Activated CD8-positive, alpha-beta memory T cell treated with anti-CD3 and anti-CD28 coated beads, Interleukin-2, amount 50 U/mL, for 24 hours (primary cell): ENCODE measurements around the gene FYCO1.

ENCODE experiments used
- DNase-seq: peaks from one replicate; pipeline ENCODE4 v3.0.0-alpha.2; 2020; ENCODE audit errors: extremely low read depth

Gene FYCO1

DNA sequence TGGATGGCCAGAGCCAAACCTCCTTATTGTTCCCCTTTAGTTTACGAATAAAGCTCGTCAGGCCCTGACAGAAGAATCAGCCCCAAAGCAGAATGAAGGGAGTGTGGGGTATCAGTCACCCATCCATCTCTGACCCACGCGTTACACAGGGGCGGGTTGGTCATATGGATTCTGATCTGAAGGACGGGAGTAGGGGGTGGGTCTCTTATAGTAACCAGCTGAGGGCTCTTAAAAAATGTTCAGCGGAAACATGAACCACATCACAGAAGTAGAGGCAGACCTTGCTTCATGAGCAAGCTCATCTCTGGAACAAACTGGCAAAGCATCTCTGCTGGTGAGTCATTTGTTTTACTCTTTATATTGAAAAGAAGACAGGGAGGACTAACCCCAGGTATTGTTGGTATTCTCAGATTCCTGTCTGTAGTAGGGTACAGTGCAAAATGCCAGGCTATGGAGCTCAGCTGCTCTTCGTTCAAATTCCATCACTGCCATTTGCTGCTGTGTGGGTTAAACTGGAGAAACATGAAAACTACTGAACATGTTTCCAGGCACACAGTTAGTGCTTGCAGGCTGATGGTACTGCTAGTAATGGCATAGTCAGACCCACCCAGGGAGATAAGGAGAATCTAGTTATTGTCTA lies 52.3 kb downstream of the FYCO1 start, which contains the start of gene CXCR6:
CXCR6 (plus strand) TSS at position 258 of the 640 bp plus-strand sequence. CDS start 3,018 bp downstream, outside the sequence.
- DNase-seq, result no peak

DNA sequence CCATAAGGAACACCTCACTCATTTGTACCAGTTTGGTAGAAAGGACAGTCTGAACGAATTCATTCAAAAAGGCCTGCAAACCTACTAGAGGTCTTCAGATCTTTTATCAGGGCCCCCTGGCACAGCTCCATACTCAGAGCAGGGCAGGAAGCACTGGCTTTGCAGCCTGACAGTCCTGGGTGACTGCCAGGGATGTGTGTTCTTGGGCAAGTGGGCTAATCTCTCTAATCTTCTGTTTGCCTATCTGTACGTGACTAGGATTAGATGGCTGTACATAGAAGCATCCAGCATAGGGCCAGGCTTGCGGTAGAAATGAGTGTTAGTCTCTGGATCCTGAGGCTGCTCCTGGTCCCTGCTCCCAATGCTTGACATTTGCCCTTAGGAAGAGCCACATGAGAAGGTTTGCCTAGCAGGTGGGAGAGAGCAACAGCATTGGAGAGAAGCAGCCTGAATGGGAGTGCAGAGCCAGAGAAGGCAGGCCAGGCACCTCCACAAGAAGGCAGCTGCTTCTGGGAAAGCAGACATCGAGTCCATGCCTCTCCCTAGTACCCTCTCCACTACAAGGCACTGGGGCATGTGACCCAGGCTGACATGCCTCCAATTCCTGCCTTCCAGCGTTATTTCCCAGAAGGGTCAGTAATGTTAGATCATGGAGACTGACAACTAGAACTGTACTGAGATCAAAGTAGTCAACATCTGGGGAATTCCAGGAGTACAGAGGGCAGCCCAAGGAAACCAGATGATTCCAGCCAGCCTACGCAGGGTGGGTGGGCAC lies 53.4 kb downstream of the FYCO1 start:
- no peak for DNase-seq

DNA sequence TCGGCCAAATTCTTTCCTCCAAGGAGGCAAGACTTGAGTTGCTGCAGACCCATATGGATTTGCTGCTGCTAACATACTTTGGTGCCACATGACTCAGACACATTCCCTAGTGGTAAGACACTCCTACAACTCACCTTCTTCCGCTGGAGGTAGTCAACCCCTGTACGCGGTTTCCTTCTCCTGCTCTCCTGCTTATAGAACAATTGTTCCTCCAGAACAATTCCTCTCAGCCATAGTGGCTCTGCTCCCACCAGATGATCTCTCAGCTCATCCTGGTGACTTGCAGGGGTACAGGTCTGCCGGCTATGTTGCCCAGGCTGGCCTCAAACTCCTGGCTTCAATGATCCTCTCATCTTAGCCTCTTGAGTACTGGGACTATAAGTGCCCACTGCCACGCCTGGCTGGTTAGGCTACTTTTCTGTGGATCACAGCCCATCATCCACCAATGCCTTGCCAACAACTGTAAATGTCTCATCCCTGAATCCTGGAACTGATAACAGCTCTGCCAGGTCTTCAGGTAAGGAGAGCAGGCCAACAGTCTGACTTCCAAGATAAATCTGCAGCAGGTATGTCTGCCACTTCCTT lies 54.8 kb downstream of the FYCO1 start:
- DNase-seq, result no peak

DNA sequence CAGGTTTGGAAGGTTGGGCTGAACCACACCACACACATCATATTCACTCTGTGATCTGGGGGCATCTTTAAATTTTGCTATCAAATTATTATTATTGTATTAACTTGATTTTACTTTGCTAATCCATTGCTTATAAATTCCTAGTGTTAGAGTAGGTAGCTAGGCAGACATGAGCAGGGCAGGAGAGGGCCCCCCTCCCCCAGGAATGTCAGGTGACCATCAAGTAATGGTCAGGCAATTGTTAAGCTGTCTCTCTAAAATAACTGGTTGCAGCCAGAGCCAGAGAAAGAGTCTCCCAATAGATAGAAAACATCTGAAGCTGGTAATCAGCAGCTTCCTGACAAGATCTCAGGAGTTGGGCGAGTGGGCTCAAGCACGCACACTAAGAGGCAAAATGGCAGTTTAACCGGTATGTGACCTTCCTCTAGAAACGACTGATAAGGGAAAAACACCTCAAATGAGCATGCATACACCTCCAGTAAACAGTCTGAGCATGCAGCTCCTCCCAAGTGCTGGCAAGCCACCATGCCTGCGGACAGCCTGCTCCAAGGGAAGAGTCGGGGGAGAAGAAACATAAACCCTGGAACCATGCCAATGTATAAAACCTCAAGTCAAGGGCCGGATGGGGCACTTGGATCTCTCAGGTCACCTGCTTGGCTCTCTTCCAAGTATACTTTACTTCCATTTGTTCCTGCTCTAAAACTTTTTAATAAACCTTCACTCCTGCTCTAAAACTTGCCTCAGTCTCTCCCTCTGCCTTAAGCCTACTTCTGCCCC lies 55.4 kb downstream of the FYCO1 start:
- no peak for DNase-seq

DNA sequence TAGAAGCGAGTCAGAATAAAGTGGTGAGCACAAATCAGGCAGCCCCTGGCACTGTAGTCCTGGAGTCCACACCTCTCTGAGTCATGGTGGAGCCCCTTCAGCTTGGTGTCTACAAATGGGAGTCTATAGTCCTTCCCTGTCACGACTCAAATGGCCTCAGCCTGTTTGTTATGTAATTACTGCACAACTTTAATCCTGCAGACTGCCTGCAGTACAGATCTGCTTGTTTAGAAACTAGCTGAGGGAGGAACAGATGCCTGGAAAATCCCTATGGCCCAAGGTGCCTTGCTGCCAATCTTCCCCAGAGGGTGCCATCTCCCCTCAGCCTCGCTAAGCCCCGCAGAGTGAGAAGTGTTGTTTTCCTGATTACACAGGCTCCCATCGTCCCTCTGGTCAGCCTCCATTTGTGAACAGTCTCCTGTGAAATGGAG lies 56.3 kb downstream of the FYCO1 start:
- DNase-seq, result no peak

DNA sequence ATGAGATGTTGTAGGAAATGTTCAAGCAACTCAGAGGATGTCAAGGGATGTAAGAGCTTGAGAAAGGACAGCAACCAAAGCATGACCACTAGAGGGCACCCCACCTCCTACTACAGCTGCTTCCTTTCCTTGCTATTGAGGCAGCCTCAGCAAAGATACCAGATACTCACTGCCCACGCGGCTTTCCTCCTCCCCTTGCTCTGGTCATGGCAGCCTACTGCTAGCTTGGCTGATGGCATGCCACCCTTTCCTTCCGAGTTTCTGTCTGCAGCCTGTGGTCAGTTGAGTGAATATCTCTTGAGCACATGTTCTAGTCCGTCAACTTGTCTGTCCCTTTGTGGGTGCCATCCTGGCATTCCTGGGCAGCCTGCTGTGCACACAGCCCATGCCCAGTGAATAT lies 56.8 kb downstream of the FYCO1 start:
- peak; percentile 84 for DNase-seq

DNA sequence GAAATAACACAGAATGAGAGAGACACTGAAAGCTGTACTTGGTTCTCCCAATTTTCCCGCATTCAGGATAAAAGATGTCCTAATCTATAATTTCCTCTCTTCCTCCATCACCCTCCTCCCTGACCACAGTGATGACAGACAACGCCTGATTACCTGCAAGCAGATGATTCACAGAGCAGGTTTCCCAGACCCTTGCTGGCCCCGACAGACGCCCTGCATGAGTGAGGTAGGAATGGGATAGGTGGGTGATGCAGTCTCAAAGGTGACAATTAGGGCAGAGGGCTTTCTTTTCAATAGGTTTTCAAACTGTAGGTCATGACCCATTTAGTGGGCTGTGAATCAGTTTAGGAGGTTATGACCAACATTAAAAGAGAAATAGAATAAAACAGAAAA lies 57.6 kb downstream of the FYCO1 start:
- DNase-seq, result no peak

DNA sequence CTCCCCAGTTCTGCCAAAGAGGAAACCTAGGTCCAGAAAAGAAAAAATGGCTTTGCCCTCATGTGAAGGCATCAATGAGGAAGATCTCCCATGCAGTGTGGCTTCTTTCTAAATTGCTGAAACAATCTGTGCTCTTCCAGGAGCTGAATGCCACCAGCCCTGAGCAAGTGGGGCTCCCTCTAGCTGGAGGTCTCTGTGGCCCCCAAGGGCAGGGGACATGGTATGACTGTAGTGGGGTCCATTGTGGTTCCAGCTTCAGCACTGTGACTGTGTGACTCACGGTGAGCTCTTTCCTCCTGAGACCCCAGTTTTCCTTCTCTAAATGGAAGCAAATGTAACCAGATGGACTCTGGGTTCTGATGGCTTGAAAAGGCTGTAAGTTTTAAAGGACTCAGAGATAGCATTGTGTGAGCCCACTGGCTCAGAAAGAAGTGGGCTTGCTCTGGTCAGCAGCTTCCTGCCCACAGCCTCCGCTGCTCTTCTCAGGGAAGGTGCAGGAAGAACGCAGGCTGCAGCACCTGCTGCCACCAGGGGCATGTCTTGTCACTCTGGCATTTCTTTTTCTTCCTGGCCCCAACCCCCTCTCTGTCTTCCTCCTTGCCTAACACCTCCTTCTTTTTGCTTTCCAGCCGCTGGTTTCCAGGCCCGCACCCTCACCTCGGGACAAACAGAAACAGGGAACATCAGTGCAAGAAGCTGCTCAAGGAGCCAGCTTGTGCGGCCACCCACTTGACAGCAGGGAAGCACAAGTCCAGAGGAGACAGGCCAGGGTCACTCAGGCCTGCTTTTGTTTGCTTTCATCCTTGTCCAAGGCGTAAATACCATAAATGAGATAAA lies 58.2 kb downstream of the FYCO1 start:
- no peak for DNase-seq

DNA sequence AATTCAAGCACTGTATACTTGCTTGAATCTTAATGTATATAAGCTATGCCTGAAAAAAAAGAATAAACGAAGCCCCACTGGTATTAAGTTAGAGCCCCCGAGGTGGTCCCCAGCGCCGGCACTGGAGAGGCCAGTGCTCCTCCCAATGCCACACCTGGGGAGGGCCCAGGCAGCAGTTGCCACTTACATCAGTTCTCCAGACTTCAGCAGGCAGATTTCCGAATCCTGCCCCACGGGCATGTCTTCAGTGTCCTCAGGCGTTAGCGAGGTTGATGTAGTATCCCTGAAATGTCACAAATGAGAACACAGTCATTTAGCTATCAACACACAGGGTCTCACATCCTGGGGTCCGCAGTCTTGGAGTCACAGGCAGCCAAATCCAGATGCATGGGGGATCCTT lies 59.4 kb downstream of the FYCO1 start:
- DNase-seq, result no peak

DNA sequence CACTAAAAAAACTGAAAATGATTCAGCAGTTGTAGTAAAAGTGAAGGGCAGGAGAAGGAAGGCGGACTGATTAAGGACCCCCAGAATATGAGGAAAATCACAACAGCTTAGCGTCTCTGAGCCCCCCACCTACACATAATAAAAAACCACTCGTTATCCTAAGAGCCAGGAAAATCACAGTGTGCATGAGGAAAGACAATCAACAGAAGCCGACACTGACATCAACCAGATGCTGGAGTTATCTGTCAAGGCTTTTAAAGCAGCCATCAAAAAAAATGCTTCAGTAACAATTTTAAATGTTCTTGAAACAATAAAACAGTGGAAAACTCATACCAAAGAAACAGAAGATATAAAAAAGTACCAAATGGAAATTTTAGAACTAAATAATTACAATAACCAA lies 62.0 kb downstream of the FYCO1 start:
- DNase-seq, result no peak

DNA sequence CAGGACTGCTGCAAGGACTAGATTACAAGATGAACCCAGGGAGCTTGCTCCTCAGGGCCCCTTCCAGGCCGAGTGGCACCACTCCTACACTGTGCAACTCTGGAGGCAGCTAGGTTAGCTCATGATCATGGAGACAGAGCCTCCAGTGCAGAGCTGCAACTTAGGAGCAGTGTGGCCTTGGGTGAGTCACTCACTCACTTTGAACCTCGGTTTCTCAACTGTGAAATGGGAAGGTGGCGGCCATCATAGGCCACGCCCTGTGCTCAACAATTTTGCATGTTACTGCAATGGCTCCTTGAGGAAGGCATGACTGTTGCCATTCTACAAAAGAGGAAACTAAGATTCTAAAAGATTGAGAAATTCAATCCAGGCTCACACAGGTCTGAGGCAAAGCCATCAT lies 63.5 kb downstream of the FYCO1 start:
- DNase-seq, result no peak

DNA sequence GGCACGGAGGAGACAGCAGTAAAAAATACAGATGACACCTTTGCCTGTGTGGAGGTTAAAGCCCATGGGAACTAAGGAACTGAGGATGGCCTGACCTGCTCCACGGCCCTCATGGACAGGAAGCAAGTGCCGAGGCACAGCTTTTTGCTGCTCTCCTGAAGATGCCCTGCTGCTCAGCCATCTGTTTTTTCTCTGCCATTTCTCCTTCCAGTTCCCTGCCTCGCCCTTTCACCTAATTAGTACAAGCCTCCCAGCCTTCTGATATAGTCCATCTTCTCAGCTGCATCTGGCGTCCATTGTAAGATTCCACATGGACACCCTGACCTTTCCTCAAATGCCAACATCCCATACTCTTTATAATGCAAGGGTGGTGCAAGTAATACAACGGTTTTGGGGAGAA lies 64.1 kb downstream of the FYCO1 start:
- no peak for DNase-seq

DNA sequence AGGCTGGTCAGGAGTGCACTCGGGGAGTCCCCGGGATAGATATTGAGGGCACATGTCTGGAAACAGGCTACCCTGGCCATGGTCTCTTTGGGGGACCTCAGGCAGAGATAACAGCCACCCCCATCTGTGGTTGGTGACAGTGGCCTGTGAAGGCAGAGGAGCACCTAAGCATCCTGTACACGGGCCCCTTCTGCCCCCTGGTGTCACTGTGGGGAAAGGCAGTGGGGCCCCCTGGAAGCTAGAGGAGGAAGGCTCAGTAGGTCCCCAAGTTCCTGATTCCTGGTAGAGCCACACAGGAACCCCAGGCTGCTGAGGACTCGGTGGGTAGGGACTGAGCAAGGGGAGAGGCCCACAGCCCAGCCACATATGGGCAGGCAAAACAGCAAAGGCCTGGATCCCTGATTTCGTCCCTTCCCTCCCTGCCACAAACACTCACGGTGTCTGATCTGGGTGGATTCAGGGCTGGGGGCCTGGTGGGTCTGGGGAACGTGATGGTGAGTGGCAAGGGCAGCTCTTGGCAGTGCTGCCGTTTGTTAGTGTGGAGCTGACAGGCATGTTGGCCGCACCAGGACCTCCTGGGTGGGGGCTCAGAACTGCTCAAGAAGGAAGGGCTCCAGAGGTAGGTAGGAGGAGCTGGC lies 66.5 kb downstream of the FYCO1 start:
- DNase-seq, result no peak

DNA sequence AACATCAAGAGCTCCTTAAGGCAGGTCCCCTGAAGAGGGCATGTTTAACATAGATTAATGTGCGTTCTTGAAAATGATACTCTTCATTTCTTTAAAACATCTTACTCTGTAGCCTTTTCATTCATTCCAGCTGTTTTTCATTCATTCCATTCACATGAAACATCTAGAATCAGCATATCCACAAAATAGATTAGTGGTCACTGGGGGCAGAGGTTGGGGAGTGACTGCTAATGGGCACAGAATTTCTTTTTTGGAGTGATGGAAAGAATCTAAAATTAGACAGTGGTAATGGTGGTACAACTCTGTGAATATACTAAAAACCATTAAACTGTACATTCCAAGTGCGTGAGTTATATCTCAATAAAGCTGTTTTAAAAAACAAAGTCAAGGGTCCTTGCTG lies 67.7 kb downstream of the FYCO1 start:
- no peak for DNase-seq

DNA sequence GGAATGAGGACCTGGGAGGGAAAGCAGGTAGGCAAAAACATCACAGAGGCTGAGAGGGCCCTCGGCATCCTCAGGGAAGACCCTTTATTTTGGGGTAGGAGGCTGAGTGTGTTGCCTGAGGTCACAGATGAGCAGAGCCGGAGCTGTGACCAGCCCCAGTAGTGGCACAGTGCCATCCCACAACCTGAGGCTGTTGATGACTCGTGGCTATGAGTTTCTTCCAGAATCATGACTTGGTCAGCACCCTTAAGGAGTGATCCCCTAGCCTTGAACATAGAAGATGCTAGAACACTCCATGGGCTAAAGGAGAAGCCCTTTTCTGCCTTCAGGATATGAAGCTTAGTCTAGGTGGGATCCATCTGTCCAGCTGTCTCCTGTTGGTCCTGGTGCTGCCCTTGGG lies 71.9 kb downstream of the FYCO1 start:
- DNase-seq, result no peak

DNA sequence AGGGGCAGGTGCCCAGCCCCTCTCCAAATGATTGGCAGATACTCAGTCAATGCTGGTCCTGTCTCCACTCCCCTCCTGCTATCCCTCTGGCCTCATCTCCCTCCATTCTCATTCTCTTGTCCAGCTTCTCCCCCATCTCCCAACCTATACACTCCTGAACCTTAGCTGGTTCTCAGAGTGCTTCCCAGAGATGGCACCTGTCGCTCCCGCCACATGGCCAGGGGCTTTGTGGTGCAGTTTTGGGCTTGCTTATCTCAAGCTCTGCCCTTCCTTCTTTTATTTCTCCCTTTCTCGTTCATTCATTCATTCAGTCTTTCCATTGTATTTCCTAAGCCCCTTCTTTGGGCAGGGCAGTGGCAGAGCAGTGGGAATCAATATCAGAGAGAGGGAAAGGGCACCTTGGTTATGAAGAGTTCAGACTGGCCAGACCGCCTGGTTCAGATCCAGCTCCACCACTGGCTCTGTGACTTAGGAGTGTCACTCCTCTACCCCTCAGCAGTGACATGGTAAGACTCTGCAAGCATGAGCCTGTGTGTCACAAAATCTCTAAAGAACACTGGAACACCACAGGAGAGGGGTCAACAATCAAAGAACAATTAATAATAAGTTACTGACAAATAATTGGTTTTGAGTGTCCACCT lies 72.6 kb downstream of the FYCO1 start:
- no peak for DNase-seq

DNA sequence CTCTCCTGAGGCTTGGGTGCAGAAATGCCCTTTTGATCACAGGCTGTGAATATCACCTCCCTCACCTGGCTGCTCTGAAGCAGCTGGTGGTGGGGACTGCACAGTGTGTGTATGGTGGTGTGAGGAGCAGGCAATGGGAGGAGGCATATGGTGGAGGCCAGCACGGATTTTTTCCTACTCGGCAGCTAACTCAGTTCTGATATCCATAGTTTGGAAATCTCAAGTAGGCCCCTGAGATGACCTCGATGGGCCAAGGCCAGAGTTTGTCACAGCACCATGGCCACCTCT lies 73.6 kb downstream of the FYCO1 start:
- no peak for DNase-seq

DNA sequence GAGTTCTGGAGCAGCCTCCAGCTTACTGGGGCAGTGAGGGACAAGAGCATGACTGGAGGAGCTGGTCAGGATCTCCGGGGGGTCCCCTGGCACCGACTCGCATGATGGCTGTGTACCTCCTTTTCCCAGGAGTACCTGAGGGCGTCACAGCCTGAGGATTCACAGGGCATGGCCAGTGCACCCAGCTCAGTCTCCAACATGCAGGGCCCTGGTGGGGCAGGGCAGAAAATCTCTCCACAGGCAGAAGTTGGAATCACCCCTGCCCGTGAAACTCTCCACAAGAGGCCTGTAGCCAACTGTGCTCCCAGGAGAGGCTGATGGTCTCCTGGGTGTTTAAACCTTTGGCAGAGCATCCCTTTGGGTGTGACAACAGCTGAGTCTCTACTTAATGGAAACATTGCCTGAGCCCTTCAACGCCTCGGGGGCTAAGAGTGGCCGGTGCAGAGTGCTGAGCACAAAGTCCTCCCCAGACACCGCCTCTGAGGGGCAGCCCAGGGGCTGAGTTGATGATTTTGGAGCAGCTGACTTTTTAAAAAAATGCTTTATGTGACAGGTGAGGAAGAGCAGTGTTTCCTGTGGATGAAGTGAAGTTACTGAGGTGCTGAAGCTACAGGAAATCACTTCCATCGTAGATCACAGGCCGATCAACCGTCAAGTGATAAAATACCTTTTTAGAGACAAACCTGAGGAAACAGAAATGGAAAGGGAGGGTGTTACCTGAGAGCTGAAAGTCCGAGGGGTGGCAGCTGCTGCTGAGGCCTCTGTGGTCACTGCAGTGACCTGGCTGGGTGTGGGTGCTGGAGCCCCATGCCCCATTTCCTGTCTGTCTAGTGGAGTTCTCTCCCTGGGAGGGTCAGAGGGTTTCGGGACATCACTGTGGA lies 74.2 kb downstream of the FYCO1 start:
- no peak for DNase-seq

DNA sequence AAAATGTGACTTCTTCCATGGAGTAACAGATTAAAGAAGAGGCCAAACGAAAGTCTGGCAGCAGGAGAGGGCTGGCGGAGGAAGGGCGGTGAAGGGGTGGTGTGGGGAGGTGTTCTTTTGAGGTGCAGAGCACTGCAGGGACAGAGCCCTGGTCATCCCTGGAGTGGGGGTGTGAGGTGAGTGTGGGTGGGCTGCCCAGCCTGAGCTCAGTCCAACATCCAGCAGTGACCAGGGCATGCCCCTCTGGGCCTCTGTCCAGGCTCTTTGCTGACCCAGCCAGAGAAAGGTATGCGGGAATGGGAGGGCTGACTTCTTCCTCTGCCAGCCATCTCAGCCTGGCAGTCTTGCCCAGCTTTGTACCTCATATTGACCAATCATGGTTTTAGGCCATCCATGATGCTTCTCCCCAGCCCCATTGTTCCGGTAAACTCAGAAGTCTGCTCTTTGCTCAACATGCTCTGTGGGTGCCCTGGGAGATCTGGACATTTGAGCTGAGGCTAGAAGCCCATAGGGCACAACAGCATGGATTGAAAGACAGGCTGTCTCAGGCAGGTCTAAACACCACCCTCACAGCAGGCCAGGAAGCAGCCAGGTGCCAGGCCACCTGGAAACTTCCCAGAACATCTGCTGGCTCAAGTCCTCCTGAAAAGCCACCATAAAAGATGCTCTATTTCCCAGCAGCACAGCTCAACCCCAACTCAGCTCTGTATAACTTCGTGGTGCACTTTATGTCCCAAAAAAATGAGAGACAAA lies 78.3 kb downstream of the FYCO1 start:
- DNase-seq, result no peak
